ENCODE results near the gene SMURF1.
"Not testable (repeated sequence)": the region's sequence is repeated elsewhere in the genome, so short reads cannot be mapped to it uniquely, and the experiment has no call there.

The SMURF1 gene

DNA sequence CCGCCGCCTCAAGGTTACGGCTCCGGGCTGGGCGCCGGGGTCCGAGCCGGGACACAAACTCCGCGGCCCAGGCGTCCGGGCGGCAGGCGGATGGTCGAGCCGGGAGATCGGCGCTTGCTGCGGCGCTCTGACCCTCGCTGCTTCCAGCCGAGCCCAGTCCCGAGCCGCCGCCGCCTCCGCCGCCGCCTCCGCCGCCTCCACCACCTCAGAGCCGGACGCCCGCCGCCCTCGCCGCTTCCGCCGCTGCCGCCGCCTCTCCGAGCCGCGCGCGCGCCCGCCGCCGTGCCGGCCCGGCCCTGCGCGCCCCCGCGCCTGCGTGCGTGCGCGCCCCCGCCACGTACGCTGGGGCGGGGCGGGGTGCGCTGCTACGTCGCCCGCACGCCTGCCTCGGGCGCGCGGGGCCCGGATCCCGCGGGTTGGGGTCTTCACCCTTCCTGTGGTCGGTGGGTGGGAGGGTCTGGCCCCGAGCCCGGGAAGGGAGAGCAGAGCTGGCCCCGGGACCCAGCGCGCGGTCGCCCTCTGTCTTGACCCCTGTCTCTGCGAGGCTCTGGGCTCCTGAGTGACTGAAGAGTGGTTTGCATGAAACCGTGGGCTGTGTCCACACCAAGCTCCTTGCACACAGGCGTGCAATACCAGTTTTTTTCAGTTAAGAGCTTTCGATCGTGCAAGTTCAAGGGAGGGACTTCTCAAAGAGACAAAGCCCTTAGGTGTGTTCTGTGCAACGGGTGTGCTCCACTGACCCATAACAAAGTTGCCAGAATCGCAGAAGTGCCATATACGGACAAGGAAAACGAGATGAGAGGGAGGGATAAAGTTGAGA, at the start of gene SMURF1:
Gene SMURF1 (minus strand): TSS at position 256 of the 820 bp plus-strand sequence. CDS start 328 bp downstream, outside the sequence.
- peak; percentile 41 for DNase-seq (ENCODE audit: low read depth)

DNA sequence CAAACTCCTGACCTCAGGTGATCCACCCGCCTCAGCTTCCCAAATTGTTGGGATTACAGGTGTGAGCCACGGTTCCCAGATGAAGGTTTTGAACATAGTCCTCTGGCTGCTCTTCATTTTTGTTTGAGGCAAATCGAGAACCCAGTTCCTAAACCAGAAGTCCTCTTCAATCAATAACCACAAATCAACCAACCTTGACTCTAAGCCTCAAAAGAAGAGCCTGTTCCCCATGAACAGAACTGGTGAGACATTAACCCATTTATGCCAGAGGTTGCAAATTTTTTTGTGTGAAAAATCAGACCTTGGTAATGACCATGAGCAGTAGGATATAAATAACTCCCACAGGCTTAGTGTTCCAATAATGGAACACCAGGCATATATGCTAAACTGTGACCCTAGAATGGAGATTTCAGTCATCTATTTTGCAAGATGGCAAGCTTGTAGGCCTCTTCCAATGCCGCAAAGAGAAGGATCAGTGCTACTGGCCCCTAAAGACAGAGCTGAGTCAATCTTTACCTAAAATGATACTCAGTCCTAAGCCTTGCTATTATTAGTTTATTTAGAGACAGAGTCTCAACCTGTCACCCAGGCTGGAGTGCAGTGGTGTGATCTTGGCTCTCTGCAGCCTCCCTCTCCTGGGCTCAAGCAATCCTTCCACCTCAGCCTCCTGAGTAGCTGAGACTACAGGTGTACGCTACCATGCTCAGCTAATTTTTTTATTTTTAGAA, 48.1 kb upstream of the SMURF1 start:
- DNase-seq (ENCODE audit: low read depth) = no peak

DNA sequence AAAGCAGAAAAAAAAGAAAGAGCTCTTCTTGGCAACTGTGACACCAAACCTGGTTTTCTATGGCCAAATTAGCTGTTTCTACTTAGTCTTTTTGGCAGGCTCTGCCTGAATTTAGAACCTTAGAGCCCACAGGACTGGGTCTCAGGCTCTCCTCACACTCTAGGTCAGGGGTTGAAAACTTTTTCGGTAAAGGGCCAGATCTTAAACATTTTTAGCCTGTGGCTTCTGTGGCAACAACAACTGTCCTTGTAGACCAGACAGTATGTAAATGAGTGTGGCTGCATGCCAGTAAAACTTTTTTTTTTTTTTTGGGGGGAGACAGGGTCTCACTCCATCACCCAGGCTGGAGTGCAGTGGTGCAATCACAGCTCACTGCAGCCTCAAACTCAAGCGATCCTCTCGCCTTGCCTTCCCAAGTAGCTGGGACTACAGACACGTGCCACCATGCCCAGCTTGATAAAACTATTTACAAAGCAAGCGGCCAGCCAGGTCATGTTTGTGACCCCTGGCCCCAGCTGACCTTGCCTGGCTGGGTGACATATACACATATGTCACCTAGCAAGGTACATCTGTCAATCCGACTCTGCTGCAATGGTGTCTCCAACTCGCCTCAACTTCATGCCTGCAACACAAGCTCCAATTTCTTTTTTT, 46.6 kb upstream of the SMURF1 start:
- no peak for DNase-seq (ENCODE audit: low read depth)

DNA sequence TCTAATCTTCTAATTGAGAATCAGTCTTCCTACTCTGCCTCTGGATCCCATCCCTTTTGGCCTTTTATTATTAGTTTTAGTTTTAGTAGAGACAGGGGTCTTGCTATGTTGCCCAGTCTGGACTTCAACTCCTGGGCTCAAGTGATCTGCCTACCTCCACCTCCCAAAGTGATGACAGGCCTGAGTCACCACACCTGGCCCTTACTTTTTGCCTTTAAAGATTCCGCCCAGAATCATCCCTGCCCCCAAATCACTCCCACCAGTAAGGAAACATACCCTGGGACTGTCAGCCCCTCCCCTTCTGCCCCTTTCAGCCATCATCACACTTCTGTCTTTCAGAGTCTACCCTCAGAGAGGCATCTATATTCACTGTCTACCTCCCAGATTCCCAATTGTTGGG, 45.3 kb upstream of the SMURF1 start:
- no peak for DNase-seq (ENCODE audit: low read depth)

DNA sequence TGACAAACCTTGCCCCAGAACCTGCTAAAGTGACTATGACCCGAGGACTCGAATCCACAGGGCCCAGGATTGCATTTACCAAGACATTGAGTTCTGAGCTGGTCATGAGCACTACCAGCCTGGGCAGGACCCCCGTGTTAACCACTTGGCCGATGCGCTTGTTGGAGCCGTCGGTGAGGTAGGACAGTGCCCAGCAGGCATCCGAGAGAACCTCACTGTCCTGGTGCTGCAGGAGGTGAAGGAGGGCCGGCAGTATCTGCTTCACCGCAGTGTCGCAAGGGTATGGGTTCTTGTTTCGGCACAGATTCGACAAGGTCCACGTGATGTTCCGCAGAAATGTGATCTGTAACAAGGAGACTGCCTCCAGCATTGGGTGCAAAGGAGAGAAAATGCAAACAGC, 44.3 kb upstream of the SMURF1 start:
- no peak for DNase-seq (ENCODE audit: low read depth)

DNA sequence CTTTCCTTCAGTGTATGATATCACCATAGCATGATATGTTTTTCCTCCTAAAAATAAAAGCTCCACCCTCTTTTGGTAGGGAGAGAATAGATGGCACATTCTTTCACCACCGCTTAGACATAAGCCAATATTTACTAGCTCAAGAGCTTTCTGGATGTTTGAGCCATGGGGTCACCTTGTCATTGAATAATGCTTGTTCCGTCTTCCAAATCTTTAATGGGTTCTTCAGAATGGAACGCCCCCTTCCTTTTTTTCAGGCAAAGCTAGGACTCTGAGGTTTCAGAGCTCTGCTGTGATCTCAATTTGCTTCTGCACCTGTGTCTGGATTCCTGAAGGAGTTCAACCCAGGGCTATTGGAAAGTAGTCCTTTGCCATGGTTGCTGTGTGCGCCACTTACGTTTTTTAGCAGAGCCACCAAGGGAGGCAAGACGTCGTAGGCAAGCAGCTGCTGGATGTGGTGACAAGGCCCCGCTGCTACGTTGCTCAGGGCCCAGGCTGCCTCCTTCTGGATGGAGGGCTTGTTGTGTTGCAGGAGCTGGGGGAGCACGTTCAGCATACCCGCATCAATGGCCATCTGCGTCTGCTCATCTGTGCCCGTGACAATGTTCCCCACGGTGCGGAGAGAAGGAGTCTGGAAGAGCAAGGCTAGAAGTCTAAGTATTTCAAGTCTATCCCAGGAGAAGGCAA, 40.8 kb upstream of the SMURF1 start:
- no peak for DNase-seq (ENCODE audit: low read depth)

DNA sequence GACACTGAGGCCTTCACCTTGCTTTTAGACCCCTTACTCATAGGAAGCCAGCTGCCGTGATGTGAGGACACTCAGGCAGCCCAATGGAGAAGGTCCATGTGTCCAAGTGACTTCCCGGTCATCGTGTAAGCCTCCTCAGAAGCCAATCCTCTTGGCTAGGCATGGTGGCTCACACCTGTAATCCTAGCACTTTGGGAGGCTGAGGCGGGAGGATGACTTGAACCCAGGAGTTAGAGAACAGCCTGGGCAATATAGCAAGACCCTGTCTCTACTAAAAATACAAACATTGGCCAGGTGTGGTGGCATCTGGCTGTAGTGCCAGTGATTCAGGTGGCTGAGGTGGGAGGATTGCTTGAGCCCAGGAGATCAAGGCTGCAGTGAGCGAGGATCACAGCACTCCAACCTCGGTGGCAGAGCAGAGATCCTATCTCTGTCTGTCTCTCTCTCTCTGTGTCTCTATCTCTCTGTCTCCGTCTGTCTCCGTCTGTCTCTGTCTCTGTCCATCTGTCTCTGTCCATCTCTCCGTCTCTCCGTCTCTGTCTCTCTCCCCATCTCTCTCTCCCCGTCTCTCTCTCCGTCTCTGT, 36.3 kb upstream of the SMURF1 start:
- no peak for DNase-seq (ENCODE audit: low read depth)

DNA sequence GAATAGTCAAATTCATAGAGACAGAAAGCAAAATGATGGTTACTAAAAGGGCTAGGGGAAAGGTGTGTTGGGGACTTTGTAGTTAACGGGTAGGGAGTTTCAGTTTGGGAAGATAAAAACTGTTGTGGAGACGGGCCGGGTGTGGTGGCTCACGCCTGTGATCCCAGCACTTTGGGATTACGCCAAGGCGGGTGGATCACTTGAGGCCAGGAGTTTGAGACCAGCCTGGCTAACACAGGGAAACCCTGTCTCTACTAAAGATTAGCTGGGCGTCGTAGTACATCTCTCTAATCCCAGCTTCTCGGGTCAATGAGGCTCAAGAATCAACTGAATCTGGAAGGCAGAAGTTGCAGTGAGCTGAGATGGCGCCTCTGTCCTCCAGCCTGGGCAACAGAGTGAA, 33.3 kb upstream of the SMURF1 start:
- DNase-seq (ENCODE audit: low read depth) = no peak

DNA sequence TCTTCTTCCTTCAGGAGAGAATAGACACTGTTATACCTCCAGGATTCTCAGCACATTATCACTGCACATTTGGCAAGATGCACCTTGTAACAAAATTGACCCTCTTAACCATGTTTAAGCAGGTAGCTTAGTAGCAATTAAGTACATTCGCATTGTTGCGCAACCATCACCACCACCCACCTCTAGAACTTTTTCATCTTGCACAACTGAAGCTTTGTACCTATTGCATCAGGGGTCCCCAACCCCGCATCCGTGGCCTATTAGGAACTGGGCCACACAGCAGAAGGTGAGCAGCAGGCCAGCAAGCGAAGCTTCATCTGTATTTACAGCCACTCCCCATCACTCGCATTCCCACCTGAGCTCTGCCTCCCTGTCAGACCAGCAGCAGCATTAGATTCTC, 29.9 kb upstream of the SMURF1 start:
- no peak for DNase-seq (ENCODE audit: low read depth)

DNA sequence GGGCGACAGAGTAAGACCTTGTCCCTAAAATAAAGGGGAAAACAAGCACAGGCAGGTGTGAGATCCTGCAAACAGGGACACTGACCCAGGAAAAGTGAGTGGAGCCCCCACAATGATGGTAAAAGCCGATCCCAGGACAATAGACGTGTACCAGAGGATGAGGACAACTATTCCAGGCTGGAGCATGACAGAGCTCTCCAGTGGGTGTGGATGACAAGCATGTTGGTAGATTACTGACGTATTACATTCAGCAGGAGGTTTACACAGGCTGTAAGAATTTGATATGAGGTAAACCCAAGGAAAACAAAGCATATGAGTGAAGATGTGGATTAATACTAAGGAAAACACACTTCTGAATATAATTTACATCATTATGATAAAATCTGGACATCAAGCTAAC, 27.8 kb upstream of the SMURF1 start:
- DNase-seq (ENCODE audit: low read depth) = no peak

DNA sequence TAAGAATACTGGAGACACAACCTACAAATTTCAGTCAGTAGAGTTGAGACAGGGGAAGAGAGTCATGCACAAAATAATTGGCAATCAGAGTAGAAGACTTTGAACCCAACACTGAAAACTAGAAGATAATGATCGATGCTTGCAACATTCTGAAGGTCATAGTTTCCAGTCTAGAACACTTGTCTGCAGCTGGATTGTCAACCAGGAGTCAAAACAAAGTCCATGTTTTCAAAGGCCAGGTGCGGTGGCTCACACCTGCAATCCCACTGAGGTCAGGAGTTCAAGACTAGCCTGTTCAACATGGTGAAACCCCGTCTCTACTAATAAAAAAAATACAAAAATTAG, 26.8 kb upstream of the SMURF1 start:
- DNase-seq (ENCODE audit: low read depth) = no peak

DNA sequence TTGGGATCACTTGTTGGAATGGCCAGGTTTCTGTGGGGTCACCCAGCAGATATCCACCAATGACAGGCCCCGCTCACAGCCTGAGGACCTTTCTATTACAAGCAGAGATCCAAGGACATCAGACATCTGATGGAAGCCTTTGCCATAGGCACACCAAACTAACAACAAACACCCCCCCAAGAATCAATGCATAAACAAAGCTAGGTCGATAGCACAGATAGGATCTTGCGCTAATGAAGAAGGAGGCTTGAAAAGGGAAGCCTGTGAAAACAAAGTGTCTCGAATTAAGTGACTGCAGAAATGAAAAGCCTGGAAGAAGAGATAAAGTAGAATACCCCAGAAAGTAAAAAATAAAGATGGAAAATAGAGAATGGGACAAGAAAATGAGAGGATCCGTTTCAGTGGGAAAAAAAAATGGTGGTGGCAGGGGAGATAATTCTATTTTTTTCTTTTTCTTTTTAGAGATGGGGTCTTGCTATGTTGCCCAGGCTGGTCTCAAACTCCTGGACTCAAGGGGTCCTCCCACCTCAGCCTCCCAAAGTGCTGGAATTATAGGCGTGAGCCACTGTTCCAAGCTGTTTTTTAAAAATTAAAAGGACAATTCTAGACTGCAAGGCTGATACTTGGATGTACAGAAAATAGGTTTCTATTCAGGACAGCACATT, 26.3 kb upstream of the SMURF1 start:
- no peak for DNase-seq (ENCODE audit: low read depth)

DNA sequence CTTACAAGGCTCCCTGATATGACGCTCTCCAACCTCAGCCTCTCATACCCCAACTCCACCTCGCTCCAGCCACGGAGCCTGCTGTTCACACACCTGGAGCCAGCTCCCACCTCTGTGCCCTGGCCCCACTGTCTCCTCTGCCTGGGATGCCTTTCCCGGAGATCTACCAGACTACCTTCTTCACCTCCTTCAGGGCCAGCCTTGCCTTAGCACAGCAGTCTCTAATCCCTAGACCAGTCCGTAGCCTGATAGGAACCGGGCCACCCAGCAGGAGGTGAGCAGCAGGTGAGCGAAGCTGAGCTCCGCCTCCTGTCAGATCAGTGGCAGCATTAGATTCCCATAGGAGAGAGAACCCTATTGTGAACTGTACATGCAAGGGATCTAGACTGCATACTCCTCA, 23.2 kb upstream of the SMURF1 start:
- DNase-seq (ENCODE audit: low read depth) = no peak

DNA sequence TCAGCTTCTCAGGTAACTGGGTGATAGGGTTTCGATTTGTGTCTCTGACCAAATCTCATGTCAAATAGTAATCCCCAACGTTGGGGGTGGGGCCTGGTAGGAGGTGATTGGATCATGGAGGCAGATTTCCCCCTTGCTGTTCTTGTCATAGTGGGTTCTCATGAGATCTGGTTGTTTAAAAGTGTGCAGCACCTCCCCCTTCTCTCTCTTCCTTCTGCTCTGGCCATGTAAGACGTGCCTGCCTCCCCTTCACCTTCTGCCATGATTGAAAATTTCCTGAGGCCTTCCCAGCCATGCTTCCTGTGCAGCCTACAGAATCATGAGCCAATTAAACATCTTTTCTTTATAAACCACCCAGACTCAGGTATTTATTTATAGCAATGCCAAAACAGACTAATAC, 21.9 kb upstream of the SMURF1 start:
- no peak for DNase-seq (ENCODE audit: low read depth)

DNA sequence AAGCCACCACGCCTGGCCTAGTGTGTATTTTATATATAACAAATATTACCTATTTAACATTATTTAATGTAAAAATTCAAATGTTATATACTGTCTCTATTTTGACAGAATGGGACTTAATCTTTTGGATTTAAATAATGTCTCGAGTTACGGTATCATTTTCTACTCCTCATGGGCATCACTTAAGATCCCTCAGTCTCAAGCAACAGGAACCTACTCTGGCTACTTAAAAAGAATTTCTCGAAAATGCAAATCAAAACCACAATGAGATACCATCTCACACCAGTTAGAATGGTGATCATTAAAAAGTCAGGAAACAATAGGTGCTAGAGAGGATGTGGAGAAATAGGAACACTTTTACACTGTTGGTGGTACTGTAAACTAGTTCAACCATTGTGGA, 19.8 kb upstream of the SMURF1 start:
- not testable (repeated sequence) for DNase-seq (ENCODE audit: low read depth)

DNA sequence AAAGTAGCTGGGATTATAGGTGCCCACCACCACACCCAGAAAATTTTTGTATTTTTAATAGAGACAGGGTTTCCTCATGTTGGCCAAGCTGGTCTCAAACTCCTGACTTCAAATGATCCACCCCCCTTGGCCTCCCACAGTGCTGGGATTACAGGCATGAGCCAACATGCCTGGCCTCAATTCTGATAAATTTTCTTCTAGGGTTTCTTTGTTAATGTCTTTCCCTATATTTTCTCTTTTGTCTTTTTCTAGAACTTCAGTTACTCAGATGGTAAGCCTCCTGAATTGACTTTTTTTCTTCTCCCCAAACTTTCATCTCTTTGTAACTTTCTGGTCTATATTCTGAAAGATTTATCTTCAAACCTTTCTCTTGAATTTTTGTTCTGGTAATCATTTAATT, 12.7 kb upstream of the SMURF1 start:
- no peak for DNase-seq (ENCODE audit: low read depth)

DNA sequence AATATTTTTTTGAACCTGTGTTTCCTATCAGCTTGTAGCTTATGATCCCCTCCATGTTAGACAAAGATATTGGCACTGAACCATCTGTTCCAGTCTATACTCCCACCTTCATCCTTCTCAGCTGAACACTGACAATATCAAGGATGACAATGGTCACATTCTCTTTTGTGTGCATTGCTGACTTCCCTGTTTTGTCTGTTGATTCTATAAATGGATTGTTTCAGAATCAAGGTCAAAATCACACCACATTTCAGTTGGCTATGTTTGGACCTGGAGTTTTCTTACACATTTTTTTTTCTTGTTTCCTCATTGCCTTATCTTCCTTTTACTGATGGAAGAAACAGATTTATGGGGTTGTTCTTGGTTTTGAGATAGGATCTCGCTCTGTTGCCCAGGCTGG, 11.3 kb upstream of the SMURF1 start:
- no peak for DNase-seq (ENCODE audit: low read depth)

DNA sequence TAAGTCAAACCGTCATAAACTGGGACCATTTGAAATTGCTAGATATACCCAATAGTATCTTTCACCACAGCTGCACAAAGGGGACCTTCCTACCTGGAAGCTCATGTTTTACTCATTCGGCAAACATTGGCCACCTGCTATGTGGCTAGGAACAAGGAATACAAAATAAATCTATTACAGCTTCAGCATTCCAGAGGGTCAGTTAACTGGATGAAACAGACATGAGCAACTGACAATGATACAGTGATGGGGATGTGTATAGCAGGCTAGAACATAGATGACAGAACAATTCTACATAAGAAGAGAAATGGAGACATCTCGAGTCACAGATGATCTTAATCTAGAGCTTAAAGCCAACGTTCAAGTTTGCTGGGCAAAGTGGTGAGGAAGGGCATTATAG, 3.1 kb upstream of the SMURF1 start:
- no peak for DNase-seq (ENCODE audit: low read depth)

DNA sequence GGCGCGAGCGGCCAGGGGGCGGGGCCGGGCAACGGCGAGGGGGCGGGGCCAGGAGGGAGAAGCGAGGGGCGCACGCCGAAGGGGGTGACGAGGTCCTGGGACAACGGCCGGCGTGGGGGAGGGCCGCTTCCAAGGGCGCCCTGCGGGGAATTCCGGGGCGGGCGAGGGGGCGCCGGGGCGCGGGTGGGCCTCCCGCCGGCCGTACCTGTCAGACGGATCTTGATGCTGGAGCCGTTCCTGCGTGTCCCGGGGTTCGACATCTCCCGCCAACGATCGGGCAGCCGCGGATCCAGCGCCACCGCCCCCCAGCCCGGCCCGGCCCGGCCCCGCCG, 421 bp downstream of the SMURF1 start:
- DNase-seq (ENCODE audit: low read depth) = no peak

DNA sequence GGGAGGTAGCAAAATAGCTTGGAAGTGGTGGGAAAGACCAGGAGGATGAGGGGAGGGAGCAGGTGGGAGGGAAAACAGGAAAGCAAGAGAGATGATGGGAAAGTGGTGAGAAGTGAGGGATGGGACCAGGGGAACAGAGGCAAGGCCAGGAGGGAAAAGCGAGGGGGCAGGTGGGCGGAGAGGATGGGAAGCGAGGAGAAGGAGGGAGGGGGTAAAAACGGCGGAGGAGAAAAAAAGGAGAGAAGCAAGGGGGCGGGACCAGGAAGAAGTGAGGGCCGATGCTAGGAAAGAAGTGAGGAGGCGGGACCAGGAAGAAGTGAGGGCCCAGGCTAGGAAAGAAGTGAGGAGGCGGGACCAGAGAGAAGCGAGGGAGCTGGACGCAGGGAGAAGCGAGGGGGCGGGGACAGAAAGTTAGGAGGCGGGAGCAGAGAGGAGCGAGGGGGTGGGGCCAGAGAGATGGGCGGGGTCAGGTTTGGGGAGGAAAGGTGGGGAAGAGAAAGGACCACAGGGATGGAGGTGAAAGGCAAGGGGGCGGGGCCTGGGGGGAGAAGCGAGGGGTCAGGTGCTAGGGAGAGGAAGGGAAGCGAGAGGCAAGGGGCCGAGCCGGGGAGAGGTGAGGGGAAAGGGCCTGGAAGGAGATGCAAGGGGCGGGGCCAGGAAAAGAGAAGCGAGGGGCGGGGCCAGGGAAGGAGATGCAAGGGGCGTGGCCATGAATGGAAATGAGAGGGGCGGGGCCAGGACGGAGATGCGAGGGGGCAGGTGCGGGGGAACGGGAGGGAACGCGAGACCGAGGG, 984 bp downstream of the SMURF1 start:
- peak; percentile 72 for DNase-seq (ENCODE audit: low read depth)

Measured in activated gamma-delta T cell treated with anti-CD3 and anti-CD28 coated beads, Interleukin-2, amount 50 U/mL, for 16 hours (primary cell).